ENCODE results near the gene PPID. TPM values are rescaled to one million over a fixed set of nuclear protein-coding genes. Genes with fewer than 3 reads are reported as not detected.
A peak's percentile ranks its signal among the peaks of the same experiment; 100 is the strongest.
"Not testable (repeated sequence)": the region's sequence is repeated elsewhere in the genome, so short reads cannot be mapped to it uniquely, and the experiment has no call there.

Gene PPID
- total RNA-seq, 1 donor from 2014 or later = 58.5 TPM

- H3K4me1 Mint-ChIP-seq (ENCODE audit: low read depth) = peaks cover 57% of the 10 kb centered on the region
- intact Hi-C loops (cut with micrococcal nuclease) = loop anchor here (2.0 to 10.0 kb wide), 2 partner anchors 320 to 378 kb away; partner anchors contain the start of gene RAPGEF2
- no peak for DNase-seq (ENCODE audit: low spot score)
- peak overlapping the region; percentile 98 for H3K27ac Mint-ChIP-seq
- H3K27me3 Mint-ChIP-seq (ENCODE audit: low read depth) = peaks cover 13% of the 10 kb centered on the region
- peaks cover 30% of the 10 kb centered on the region for H3K36me3 Mint-ChIP-seq (ENCODE audit: low read depth)
- H3K9me3 Mint-ChIP-seq = no peaks in the 10 kb centered on the region
- peak overlapping the region; percentile 95 for H3K4me3 Mint-ChIP-seq (ENCODE audit: low read depth)
Observed at GRCh38 chr4:158724637-158725036, 1.4 kb upstream of the PPID start.

GRCh38 chr4:158722291-158722916 is 792 bp downstream of the PPID start:
- Mint-ChIP-seq H3K27me3 (ENCODE audit: low read depth) (peaks cover 2% of the 10 kb centered on the region), H3K27ac (peak overlapping the region; percentile 98), H3K4me1 (ENCODE audit: low read depth) (peaks cover 52% of the 10 kb centered on the region), H3K4me3 (ENCODE audit: low read depth) (peak overlapping the region; percentile 95), H3K36me3 (ENCODE audit: low read depth) (peaks cover 52% of the 10 kb centered on the region), H3K9me3 (no peaks in the 10 kb centered on the region)
- intact Hi-C loops (cut with micrococcal nuclease) = loop anchor here (2.0 to 10.0 kb wide), 2 partner anchors 46 to 322 kb away; partner anchors contain the start of gene FNIP2
- DNase-seq (ENCODE audit: low spot score) = no peak

- Mint-ChIP-seq H3K27ac (peak overlapping the region; percentile 98), H3K9me3 (no peaks in the 10 kb centered on the region), H3K4me3 (ENCODE audit: low read depth) (peak overlapping the region; percentile 95), H3K36me3 (ENCODE audit: low read depth) (peaks cover 57% of the 10 kb centered on the region), H3K4me1 (ENCODE audit: low read depth) (peaks cover 48% of the 10 kb centered on the region), H3K27me3 (ENCODE audit: low read depth) (no peaks in the 10 kb centered on the region)
- intact Hi-C loops (cut with micrococcal nuclease) = loop anchor here (2.0 to 10.0 kb wide), 2 partner anchors 47 to 323 kb away; partner anchors contain the start of gene FNIP2
- DNase-seq (ENCODE audit: low spot score) = no peak
Observed at GRCh38 chr4:158721680-158722079, 1.5 kb downstream of the PPID start.

GRCh38 chr4:158715802-158716201 is 7.4 kb downstream of the PPID start:
- H3K27ac Mint-ChIP-seq = no peak overlapping the region
- H3K36me3 Mint-ChIP-seq (ENCODE audit: low read depth) = peaks cover 86% of the 10 kb centered on the region
- DNase-seq (ENCODE audit: low spot score) = no peak

GRCh38 chr4:158714937-158715336 is 8.3 kb downstream of the PPID start:
- no peak overlapping the region for H3K4me3 Mint-ChIP-seq (ENCODE audit: low read depth)
- H3K27ac Mint-ChIP-seq = no peak overlapping the region
- intact Hi-C loops (cut with micrococcal nuclease) = no loop called here
- H3K4me1 Mint-ChIP-seq (ENCODE audit: low read depth) = peaks cover 23% of the 10 kb centered on the region
- peaks cover 88% of the 10 kb centered on the region for H3K36me3 Mint-ChIP-seq (ENCODE audit: low read depth)
- no peaks in the 10 kb centered on the region for H3K9me3 Mint-ChIP-seq
- no peak for DNase-seq (ENCODE audit: low spot score)
- H3K27me3 Mint-ChIP-seq (ENCODE audit: low read depth) = no peaks in the 10 kb centered on the region

More at GRCh38 chr4:158715802-158716201, 7.4 kb downstream of the PPID start:
- peaks cover 27% of the 10 kb centered on the region for H3K4me1 Mint-ChIP-seq (ENCODE audit: low read depth)
- no peaks in the 10 kb centered on the region for H3K9me3 Mint-ChIP-seq
- intact Hi-C loops (cut with micrococcal nuclease) = no loop called here
- no peaks in the 10 kb centered on the region for H3K27me3 Mint-ChIP-seq (ENCODE audit: low read depth)
- no peak overlapping the region for H3K4me3 Mint-ChIP-seq (ENCODE audit: low read depth)

GRCh38 chr4:158712622-158713021 is 10.6 kb downstream of the PPID start:
- peaks cover 84% of the 10 kb centered on the region for H3K36me3 Mint-ChIP-seq (ENCODE audit: low read depth)
- intact Hi-C loops (cut with micrococcal nuclease); H3K4me1 Mint-ChIP-seq (ENCODE audit: low read depth); H3K4me3 Mint-ChIP-seq (ENCODE audit: low read depth); H3K27ac Mint-ChIP-seq; DNase-seq (ENCODE audit: low spot score); H3K27me3 Mint-ChIP-seq (ENCODE audit: low read depth); H3K9me3 Mint-ChIP-seq: not testable (repeated sequence)

GRCh38 chr4:158710814-158711213 is 12.4 kb downstream of the PPID start:
- Mint-ChIP-seq H3K9me3 (no peaks in the 10 kb centered on the region), H3K27me3 (ENCODE audit: low read depth) (no peaks in the 10 kb centered on the region), H3K27ac (no peak overlapping the region), H3K4me3 (ENCODE audit: low read depth) (no peak overlapping the region), H3K36me3 (ENCODE audit: low read depth) (peaks cover 84% of the 10 kb centered on the region), H3K4me1 (ENCODE audit: low read depth) (peaks cover 8% of the 10 kb centered on the region)
- intact Hi-C loops (cut with micrococcal nuclease) = no loop called here
- no peak for DNase-seq (ENCODE audit: low spot score)

GRCh38 chr4:158704274-158704673 is 18.9 kb downstream of the PPID start:
- intact Hi-C loops (cut with micrococcal nuclease) = no loop called here
- no peak for DNase-seq (ENCODE audit: low spot score)
- no peaks in the 10 kb centered on the region for H3K4me1 Mint-ChIP-seq (ENCODE audit: low read depth)
- H3K27ac Mint-ChIP-seq = no peak overlapping the region
- H3K36me3 Mint-ChIP-seq (ENCODE audit: low read depth) = peaks cover 48% of the 10 kb centered on the region
- no peaks in the 10 kb centered on the region for H3K27me3 Mint-ChIP-seq (ENCODE audit: low read depth)
- no peaks in the 10 kb centered on the region for H3K9me3 Mint-ChIP-seq
- no peak overlapping the region for H3K4me3 Mint-ChIP-seq (ENCODE audit: low read depth)

- intact Hi-C loops (cut with micrococcal nuclease) = no loop called here
- Mint-ChIP-seq H3K9me3 (no peaks in the 10 kb centered on the region), H3K27ac (no peak overlapping the region), H3K36me3 (ENCODE audit: low read depth) (peaks cover 9% of the 10 kb centered on the region), H3K27me3 (ENCODE audit: low read depth) (no peaks in the 10 kb centered on the region), H3K4me1 (ENCODE audit: low read depth) (no peaks in the 10 kb centered on the region), H3K4me3 (ENCODE audit: low read depth) (no peak overlapping the region)
- DNase-seq (ENCODE audit: low spot score) = no peak
Observed at GRCh38 chr4:158688813-158689212, 34.4 kb downstream of the PPID start.

GRCh38 chr4:158682066-158682465 is 41.1 kb downstream of the PPID start:
- no peak overlapping the region for H3K27ac Mint-ChIP-seq
- peaks cover 7% of the 10 kb centered on the region for H3K36me3 Mint-ChIP-seq (ENCODE audit: low read depth)
- no peaks in the 10 kb centered on the region for H3K4me1 Mint-ChIP-seq (ENCODE audit: low read depth)
- intact Hi-C loops (cut with micrococcal nuclease) = no loop called here
- DNase-seq (ENCODE audit: low spot score) = no peak
- no peaks in the 10 kb centered on the region for H3K9me3 Mint-ChIP-seq
- no peak overlapping the region for H3K4me3 Mint-ChIP-seq (ENCODE audit: low read depth)
- no peaks in the 10 kb centered on the region for H3K27me3 Mint-ChIP-seq (ENCODE audit: low read depth)

GRCh38 chr4:158681629-158682028 is 41.6 kb downstream of the PPID start:
- Mint-ChIP-seq H3K4me1 (ENCODE audit: low read depth) (no peaks in the 10 kb centered on the region), H3K27ac (no peak overlapping the region)

GRCh38 chr4:158678767-158679166 is 44.4 kb downstream of the PPID start:
- Mint-ChIP-seq H3K4me1 (ENCODE audit: low read depth) (peaks cover 1% of the 10 kb centered on the region), H3K27ac (no peak overlapping the region)

More at GRCh38 chr4:158681629-158682028, 41.6 kb downstream of the PPID start:
- H3K36me3 Mint-ChIP-seq (ENCODE audit: low read depth) = peaks cover 5% of the 10 kb centered on the region
- H3K27me3 Mint-ChIP-seq (ENCODE audit: low read depth) = no peaks in the 10 kb centered on the region
- intact Hi-C loops (cut with micrococcal nuclease) = no loop called here
- H3K4me3 Mint-ChIP-seq (ENCODE audit: low read depth) = no peak overlapping the region
- no peaks in the 10 kb centered on the region for H3K9me3 Mint-ChIP-seq
- no peak for DNase-seq (ENCODE audit: low spot score)

GRCh38 chr4:158676076-158676475 is 47.1 kb downstream of the PPID start:
- peaks cover 6% of the 10 kb centered on the region for H3K36me3 Mint-ChIP-seq (ENCODE audit: low read depth)
- H3K4me3 Mint-ChIP-seq (ENCODE audit: low read depth) = no peak overlapping the region
- intact Hi-C loops (cut with micrococcal nuclease) = no loop called here
- no peak for DNase-seq (ENCODE audit: low spot score)
- no peak overlapping the region for H3K27ac Mint-ChIP-seq
- H3K4me1 Mint-ChIP-seq (ENCODE audit: low read depth) = peaks cover 8% of the 10 kb centered on the region
- H3K9me3 Mint-ChIP-seq = no peaks in the 10 kb centered on the region
- no peaks in the 10 kb centered on the region for H3K27me3 Mint-ChIP-seq (ENCODE audit: low read depth)

More at GRCh38 chr4:158678767-158679166, 44.4 kb downstream of the PPID start:
- Mint-ChIP-seq H3K9me3 (no peaks in the 10 kb centered on the region), H3K27me3 (ENCODE audit: low read depth) (no peaks in the 10 kb centered on the region), H3K36me3 (ENCODE audit: low read depth) (peaks cover 5% of the 10 kb centered on the region), H3K4me3 (ENCODE audit: low read depth) (no peak overlapping the region)
- intact Hi-C loops (cut with micrococcal nuclease) = no loop called here
- no peak for DNase-seq (ENCODE audit: low spot score)

Measured in activated T-helper 2 cell treated with anti-CD3 and anti-CD28 coated beads, Interferon-gamma antibody, Interleukin-2, Interleukin-4, amounts not matched to agents 10 μg/mL and 5 μg/mL and 100 μg/mL, durations not matched to agents 14 hours and 24 hours and 36 hours (primary cell).